ENCODE data around the gene MCM5. TPM values are rescaled to one million over a fixed set of nuclear protein-coding genes. Genes with fewer than 3 reads are reported as not detected.

Gene MCM5
- total RNA-seq, 4 donors from 2014 or later: 11.6 to 26.6 (median 13.3) TPM

DNA sequence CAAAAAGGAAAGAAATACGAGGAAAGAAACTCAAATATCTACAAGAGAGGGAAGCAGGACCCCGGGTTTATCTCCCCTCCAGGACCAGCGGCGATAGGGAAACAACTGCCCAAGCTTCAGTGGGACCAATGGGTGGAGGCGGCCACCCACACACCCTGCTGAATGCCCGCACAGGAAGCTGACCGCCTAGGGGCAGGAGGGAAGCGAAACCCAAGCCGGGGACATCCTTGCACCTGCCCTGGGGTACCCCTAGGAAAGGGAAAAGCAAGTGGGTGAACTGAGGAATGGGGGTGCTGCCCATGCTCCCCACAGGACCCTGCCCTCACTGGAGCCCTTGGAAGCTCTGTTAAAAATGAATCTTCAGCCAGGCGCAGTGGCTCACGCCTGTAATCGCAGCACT lies 46.6 kb upstream of the MCM5 start:
- intact Hi-C loops (cut with DNase I; ENCODE audit: low total_unique reads): no loop called here
- Histone ChIP-seq H3K27me3 (no peaks in the 10 kb centered on the region), H3K9me3 (no peaks in the 10 kb centered on the region), H3K36me3 (no peaks in the 10 kb centered on the region), H3K4me1 (peaks cover 8 to 25% (median 19%) of the 10 kb centered on the region in 4 donors), H3K27ac (peak overlapping the region; percentile 56 to 87 (median 72)), H3K4me3 (no peak overlapping the region)
- in situ Hi-C loops (cut with MboI; ENCODE audit: low pct_ligation_motif_present in 1 of 4, low pct_unique_long_range_greater_than_20kb in 1 of 4, low sequenced_read_pairs in 3 of 4): loop anchor here in 2 of 4 donors (5.0 to 10.0 kb wide), 4 partner anchors 51 to 771 kb away; partner anchors contain the start of gene MCM5 (in 1 of the 2)
- 63 to 64% methylated on average over 7 to 12 of the region's 12 CpGs for WGBS, 2 donors (ENCODE audit: low coverage in 1 of 2)
- DNase-seq: peak; percentile 46
- TF ChIP-seq POLR2AphosphoS5 (IDR thresholded peaks at IDR 0.05) (no peak), POLR2A (IDR thresholded peaks at IDR 0.05) (no peak), EP300 (IDR thresholded peaks at IDR 0.05; ENCODE audit: low read depth) (no peak)
- TF ChIP-seq, protein P1, sequence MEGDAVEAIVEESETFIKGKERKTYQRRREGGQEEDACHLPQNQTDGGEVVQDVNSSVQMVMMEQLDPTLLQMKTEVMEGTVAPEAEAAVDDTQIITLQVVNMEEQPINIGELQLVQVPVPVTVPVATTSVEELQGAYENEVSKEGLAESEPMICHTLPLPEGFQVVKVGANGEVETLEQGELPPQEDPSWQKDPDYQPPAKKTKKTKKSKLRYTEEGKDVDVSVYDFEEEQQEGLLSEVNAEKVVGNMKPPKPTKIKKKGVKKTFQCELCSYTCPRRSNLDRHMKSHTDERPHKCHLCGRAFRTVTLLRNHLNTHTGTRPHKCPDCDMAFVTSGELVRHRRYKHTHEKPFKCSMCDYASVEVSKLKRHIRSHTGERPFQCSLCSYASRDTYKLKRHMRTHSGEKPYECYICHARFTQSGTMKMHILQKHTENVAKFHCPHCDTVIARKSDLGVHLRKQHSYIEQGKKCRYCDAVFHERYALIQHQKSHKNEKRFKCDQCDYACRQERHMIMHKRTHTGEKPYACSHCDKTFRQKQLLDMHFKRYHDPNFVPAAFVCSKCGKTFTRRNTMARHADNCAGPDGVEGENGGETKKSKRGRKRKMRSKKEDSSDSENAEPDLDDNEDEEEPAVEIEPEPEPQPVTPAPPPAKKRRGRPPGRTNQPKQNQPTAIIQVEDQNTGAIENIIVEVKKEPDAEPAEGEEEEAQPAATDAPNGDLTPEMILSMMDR (IDR thresholded peaks at IDR 0.05): no peak

- Histone ChIP-seq H3K27ac (no peak overlapping the region), H3K36me3 (no peaks in the 10 kb centered on the region), H3K27me3 (no peaks in the 10 kb centered on the region), H3K4me1 (peaks cover 8 to 25% (median 19%) of the 10 kb centered on the region in 4 donors), H3K4me3 (no peak overlapping the region), H3K9me3 (no peaks in the 10 kb centered on the region)
- TF ChIP-seq POLR2AphosphoS5 (IDR thresholded peaks at IDR 0.05): no peak
- in situ Hi-C loops (cut with MboI; ENCODE audit: low pct_ligation_motif_present in 1 of 4, low pct_unique_long_range_greater_than_20kb in 1 of 4, low sequenced_read_pairs in 3 of 4): loop anchor here in 2 of 4 donors (5.0 to 10.0 kb wide), 4 partner anchors 51 to 771 kb away; partner anchors contain the start of gene MCM5 (in 1 of the 2)
- 100% methylated on average over 3 of the region's 4 CpGs; no CpG with 5 or more reads in 1 of the 2 donors for WGBS, 2 donors (ENCODE audit: low coverage in 1 of 2)
- intact Hi-C loops (cut with DNase I; ENCODE audit: low total_unique reads): no loop called here
- DNase-seq: no peak
Observed at GRCh38 chr22:35354068-35354467, 45.9 kb upstream of the MCM5 start.

DNA sequence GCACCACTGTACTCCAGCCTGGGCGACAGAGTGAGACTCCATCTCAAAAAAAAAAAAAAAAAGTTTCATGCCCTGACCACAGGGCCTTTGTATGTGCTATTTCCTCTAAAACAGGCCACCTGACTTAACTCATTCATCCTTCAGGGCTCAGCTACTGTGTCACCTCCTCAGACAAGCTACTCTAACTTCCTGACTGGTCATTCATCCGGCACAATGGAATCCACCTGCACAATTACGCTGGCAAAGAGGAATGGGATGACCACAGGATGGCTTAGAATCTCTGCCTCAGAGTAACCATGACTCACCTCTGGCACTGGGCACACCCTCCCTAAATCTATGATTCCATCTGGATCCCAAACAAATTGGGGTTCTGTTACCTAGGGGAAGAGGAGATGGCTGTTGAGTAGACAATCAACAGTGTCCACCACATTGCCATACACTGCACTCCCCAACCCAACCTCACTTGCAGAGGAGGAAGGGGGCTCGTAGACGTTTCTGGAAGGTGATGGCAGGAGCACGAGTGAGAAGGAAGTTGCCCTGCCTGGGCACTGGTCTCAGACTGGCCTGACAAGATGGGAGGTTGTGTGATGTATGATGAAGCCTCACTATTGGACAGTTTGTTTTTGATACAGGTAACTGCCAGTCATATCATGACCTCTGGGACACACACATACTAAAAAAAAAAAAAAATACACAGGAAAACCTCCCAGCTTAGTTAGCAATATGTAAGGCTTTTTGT lies 41.9 kb upstream of the MCM5 start:
- no peak overlapping the region for H3K27ac ChIP-seq
- no peak for DNase-seq
- H3K27me3 ChIP-seq: peaks cover 9% of the 10 kb centered on the region
- WGBS, 2 donors (ENCODE audit: low coverage in 1 of 2): 60 to 73% methylated on average over 1 to 6 of the region's 6 CpGs
- intact Hi-C loops (cut with DNase I; ENCODE audit: low total_unique reads): no loop called here
- in situ Hi-C loops (cut with MboI; ENCODE audit: low pct_ligation_motif_present in 1 of 4, low pct_unique_long_range_greater_than_20kb in 1 of 4, low sequenced_read_pairs in 3 of 4): loop anchor here in 1 of 4 donors (10.0 kb wide), 3 partner anchors 47 to 767 kb away; partner anchors contain the start of gene MCM5
- peaks cover 0 to under 1% (median 0%) of the 10 kb centered on the region in 4 donors for H3K4me1 ChIP-seq
- H3K36me3 ChIP-seq: no peaks in the 10 kb centered on the region
- TF ChIP-seq, protein P1 (IDR thresholded peaks at IDR 0.05): no peak
- TF ChIP-seq POLR2A (IDR thresholded peaks at IDR 0.05) (no peak), POLR2AphosphoS5 (IDR thresholded peaks at IDR 0.05) (no peak), EP300 (IDR thresholded peaks at IDR 0.05; ENCODE audit: low read depth) (no peak)
- H3K4me3 ChIP-seq: no peak overlapping the region
- no peaks in the 10 kb centered on the region for H3K9me3 ChIP-seq

DNA sequence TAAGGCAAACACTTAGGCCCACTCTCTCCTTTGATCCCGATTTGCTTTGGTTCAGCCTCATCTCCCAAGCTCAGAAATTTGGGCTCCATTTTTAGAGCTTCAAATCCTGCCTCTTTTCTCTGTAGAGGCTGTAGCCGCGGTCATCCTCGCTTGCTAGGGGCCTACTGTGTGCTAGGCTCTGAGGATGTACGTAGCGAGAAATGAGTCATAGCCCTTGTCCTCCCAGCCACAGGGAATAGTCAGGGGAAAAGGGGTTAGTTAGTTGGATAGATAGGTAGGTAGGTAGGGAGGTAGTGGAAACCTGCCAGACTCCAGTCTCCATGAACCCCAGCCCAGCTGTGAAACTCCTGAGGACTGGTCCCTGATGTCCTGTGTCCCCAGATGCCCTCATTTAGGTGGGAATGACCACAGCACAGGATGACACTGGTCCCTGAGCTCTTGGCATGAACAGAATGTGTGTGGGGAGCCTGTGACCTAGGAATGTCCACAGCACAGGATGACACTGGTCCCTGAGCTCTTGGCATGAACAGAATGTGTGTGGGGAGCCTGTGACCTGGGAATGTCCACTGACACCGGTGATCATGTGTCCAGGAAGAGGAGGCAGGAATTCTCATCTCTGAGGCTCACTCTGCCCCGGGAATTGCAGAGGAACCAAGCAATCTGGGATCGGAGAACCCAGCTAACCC lies 40.4 kb upstream of the MCM5 start:
- Histone ChIP-seq H3K9me3 (no peaks in the 10 kb centered on the region), H3K36me3 (no peaks in the 10 kb centered on the region), H3K27ac (no peak overlapping the region), H3K27me3 (peaks cover 9% of the 10 kb centered on the region), H3K4me3 (no peak overlapping the region), H3K4me1 (no peaks in the 10 kb centered on the region)
- in situ Hi-C loops (cut with MboI; ENCODE audit: low pct_ligation_motif_present in 1 of 4, low pct_unique_long_range_greater_than_20kb in 1 of 4, low sequenced_read_pairs in 3 of 4) (loop anchor here in 1 of 4 donors (10.0 kb wide), 3 partner anchors 45 to 765 kb away; partner anchors contain the start of gene MCM5), intact Hi-C loops (cut with DNase I; ENCODE audit: low total_unique reads) (loop anchor here (10.0 kb wide), 1 partner anchor 985 kb away; no protein-coding TSS in a partner anchor)
- WGBS, 2 donors (ENCODE audit: low coverage in 1 of 2): 82 to 100% methylated on average over 4 to 9 of the region's 9 CpGs
- no peak for DNase-seq
- TF ChIP-seq POLR2A (IDR thresholded peaks at IDR 0.05) (no peak), POLR2AphosphoS5 (IDR thresholded peaks at IDR 0.05) (no peak), EP300 (IDR thresholded peaks at IDR 0.05; ENCODE audit: low read depth) (no peak)
- TF ChIP-seq, protein P1 (IDR thresholded peaks at IDR 0.05): no peak

Data from transverse colon (tissue), 4 donors.